Activated CD8-positive, alpha-beta memory T cell treated with anti-CD3 and anti-CD28 coated beads, Interleukin-2, amount 50 U/mL, for 24 hours (primary cell): ENCODE data around the gene ATP2C2.
"Not testable (repeated sequence)": the region's sequence is repeated elsewhere in the genome, so short reads cannot be mapped to it uniquely, and the experiment has no call there.

Experiments used
- DNase-seq: peaks from one replicate; pipeline ENCODE4 v3.0.0-alpha.2; 2020; ENCODE audit errors: extremely low read depth

Gene ATP2C2

DNA sequence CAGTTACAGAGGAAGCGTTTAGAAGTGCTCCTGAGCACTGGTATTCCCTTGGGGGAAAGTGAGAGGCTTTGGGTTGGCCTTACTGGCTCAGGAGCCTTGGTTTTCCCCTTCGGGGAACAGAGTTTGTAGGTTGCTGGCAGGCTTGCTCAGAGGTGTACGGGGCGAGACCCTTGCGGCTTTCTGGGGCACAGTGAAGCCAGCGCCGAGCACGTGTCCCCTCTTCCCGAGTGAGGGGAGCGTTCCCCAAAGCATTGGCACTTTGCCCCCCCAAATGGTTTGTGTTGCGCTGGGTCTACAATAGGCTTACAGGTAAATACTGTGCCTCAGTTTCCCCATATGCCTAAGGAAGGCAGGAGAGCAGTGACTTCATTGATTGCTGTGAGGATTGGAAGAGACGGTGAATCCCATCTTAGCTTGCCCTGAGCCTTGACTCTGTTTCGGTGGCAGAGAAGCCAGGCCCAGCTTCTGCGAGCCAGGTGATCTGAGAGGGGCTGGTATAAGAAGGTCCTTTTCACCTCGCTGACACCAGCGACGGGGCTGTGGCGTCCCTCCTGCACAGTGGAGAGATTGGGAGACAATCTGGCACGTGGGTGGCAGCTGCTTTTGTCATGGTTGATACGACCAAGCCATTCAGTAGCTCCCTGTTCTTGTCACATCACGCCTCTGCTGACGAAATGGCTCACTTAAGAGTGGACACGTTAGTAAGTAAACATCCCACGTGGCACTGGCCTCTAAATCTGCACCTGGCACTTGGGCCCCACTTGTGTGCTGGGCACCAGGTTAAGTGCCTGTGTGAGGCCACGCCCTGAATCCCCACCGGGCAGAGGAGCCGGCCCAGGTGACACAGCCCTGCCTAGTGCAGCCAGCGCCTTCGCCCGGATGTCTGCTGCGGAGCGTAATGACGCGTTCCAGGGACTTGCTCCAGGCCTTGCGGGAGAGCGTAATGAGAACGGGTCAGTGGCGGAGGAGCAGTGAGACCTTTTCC, 81.1 kb downstream of the ATP2C2 start:
- DNase-seq = no peak

DNA sequence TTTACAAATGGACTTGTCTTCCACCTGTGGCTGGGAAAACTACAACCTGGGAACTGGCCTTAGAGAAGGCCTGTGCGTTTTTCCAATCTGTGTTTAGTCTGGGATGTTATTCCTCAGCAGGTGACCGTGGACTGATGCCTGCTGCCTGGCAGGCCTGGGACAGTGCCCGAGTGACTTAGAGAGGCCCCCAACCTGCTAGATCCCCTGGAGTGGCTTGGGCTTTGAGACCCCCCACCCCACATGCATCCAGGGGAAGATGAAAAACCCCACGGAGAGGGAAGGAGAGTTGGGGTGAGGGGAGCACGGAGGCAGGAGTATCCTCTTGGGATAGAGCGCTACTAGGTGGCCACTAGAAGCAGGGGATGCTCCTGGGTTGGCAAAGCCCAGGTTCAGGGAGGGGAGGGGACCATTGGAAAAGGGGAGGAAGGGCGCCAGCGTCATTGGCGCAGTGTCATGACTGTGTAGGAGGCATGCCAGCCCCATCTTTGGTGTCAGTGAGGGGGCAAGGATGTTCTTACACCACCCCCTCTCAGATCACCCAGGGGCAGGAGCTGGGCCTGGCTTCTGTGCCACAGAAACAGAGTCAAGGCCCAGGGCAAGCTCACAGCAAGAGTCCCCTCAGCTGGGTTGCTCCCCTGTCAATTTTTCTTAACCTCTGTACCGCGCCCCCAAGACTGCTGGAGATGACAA, 82.0 kb downstream of the ATP2C2 start:
- no peak for DNase-seq

DNA sequence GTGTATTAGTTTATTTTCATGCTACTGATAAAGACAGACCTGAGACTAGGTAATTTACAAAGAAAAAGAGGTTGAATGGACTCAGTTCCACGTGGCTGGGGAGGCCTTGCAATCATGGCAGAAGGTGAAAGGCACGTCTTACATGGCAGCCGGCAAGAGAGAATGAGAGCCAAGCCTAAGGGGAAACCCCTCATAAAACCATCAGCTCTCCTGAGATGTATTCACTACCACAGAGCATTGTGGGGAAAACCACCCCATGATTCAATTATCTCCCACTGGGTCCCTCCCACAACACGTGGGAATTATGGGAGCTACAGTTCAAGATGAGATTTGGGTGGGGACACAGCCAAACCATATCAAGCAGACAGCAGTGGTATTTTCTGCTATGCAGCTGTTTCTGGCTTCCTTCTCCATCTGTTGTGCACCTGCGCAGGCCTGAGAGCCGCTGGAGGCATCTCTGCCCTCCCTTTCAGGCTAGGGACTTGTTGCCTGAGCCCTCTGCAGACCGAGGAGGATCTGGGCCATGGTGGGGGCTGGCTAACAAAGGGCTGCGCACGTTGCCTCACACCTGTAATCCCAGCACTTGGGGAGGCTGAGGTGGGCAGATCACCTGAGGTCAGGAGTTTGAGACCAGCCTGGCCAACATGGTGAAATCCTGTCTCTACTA, 82.8 kb downstream of the ATP2C2 start:
- not testable (repeated sequence) for DNase-seq

DNA sequence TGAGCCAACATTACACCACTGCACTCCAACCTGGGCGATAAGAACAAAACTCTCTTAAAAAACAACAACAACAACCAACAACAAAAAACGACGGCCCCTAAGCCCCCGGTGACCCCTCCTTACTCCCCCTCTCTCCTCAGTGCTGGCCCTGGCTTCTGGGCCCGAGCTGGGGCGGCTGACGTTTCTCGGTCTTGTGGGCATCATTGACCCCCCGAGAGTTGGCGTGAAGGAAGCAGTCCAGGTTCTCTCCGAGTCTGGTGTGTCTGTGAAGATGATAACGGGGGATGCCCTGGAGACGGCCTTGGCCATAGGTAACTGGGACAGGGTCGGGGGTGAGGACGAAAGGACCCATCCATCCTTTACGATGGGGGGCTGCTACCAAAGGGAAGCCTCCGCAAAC, 83.4 kb downstream of the ATP2C2 start:
- no peak for DNase-seq

DNA sequence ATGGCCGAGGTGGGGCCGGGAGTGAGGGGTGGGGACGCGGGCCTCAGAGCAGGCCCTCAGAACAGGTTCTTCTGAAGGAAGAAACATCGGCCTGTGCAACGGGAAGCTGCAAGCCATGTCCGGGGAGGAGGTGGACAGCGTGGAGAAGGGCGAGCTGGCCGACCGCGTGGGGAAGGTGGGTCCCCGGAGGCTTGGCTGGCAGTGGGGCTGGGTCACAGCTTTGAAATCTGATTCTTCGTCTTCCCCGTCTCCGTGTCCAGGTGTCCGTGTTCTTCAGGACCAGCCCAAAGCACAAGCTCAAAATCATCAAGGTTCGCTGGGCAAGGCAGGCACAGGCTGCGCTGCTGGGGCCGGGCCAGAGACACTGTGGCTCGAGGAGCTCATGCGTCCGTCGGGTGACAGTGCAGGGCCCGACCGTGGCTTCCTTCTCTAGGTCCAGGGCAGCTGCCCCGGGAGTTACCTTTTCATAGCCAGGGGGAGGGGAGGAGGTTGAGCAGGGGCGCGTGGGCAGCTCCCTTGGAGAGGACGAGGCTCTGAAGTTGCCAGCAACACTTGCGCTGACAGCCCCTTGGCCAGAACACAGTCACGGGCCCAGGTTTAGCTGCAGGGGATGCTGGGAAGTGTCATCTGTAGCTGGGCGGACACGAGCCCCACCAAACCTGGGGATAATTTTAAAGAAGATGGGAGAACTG, 84.9 kb downstream of the ATP2C2 start:
- DNase-seq = no peak

DNA sequence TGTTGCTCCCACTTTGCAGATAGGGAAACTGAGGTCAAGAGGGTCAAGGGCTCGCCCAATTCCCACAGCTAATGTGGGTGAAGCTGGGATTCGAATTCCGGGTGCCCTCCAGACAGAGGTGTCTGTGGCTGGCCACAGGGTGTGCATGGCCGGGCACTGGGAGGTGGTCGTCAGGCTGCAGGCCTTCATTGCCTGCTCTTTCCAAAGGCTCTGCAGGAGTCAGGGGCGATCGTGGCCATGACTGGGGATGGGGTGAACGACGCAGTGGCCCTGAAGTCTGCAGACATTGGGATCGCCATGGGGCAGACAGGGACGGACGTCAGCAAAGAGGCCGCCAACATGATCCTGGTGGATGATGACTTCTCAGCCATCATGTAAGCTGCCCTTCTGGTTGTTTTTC, 86.3 kb downstream of the ATP2C2 start:
- DNase-seq = no peak

DNA sequence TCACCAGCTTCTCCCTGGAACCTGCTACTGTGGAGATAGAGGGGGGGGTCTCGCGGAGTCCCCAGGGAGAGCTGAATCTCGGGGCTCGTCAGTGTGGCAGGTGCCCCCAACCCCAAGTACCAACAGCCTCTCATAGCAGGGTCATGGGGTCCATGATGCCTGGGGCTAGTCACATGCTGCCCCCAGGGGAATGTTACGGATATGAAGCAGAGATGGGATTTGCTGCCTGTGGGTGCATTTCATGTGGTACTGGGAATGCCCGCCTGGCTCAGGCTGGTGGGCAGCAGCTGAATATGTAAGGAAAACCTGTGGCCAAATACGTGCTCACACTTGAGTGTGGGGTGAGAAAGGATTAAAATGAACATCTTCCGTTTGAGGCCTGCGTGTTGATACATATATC, 86.7 kb downstream of the ATP2C2 start:
- no peak for DNase-seq

DNA sequence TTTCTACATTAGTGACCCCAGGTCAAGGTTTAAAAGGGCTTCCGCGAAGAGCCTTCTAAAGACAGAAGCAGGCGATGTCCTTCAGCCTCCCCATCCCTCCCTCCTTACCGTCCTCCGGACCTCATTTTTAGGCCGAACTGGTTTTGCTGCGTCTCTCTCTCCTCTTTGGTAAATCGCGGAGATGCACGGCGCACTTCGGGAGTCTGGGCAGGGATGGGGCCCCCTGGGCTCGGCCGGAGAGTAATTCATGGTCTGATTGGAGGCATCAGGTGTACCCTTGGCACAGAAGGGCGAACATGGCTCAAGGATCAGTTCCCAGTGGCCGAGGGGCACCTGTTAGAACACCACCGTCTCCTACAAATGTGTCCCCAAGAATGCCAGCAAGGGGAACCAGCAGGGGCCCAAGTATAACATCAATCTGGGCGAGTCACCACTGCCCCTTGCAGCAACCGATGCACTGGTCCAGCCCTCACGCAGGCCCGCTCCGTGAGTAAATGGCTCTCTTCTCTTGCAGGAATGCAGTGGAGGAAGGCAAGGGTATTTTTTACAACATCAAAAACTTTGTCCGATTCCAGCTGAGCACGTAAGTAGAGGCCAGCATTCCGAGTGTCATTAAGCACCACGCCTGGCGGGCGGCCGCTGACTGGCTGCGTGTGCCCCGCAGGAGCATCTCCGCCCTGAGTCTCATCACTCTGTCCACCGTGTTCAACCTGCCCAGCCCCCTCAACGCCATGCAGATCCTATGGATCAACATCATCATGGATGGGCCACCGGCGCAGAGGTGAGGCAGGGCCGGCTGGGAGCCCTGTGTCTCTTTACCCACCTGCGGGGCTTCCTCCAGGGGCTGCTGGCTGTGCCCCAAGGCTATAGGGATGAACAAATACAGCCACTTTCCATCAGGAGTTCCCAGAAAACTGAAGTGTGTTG, 90.5 kb downstream of the ATP2C2 start:
- DNase-seq = no peak

DNA sequence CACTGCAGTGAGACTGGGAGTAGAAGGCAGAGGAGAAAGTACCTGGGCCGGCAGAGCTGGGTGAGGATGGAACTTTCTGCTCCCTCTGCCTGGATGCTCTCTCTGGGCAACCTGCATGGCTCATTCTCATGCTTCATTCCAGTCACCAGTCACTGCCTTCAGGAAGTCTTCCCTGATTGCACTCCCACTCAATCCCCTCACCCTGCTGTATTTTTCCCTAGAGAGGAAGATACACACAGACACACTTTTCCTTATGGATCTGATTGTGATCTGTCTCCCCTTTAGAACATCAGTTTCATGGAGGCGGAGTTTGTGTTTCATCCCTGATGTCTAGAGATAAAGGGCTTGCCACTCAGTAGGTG, 91.2 kb downstream of the ATP2C2 start:
- DNase-seq = no peak

DNA sequence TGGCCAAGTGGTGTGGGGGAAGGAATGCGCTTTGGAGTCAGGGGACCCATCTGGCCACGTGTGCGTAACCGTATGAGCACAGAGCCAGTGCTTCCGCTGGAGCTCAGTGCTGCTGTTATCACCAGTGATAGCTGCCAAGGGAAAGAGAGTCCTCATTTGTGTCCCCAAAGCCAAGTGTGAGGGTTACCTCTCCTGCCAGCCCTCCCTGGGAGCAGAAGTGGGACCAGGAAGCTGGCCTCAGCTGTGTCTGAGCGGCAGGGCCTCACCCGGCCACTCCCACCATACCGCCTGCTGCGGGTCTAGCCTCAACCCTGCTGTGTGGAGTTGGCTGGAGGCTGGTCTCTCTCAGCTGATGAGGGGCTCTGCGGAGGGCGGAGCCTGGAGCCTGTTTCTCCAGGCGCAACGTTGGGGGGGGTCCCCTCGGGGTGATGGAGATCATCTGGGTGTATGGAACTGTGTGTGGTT, 91.6 kb downstream of the ATP2C2 start:
- no peak for DNase-seq

DNA sequence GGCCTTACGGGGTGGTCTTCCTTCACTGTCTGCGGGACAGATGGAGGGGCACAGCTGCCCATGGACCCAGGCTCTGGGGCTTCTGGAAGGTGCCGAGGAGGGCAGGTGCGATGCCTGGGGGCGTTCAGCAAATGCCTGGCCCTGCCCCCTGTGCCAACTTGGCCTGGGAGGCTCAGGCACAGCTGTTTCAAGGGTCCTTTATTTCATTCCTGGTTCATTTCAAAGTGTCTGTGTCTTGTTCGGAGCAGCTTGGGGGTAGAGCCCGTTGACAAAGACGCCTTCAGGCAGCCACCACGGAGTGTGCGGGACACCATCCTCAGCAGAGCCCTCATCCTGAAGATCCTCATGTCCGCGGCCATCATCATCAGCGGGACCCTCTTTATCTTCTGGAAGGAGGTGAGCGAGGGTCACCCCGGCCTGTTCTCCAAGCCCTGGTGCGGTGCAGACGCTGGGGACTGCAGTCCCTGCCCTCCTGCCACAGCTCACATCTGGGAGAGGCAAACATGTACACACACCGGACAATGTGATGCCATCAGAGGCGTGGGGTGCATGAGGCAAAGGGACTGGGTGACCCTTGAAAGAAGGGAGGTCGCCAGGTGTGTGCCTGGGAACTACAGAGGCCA, 92.2 kb downstream of the ATP2C2 start:
- no peak for DNase-seq

DNA sequence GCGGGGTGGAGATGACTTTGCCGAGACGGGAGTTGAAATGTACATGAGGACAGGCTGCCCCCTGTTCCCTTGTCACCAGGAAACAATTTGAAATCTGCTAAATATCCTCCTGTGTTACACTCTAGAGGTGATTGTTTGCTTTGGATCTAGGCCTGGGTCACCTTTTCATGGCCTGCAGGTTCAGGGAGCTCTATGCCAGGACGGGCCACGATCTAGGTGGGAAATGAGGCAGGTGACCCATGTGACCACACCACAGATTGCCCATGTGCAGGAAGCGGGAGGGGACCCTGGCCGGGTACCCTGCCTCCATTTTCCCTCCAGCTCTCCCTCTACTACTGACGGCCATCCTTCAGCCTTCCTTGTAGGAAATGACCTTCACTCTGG, 92.7 kb downstream of the ATP2C2 start:
- DNase-seq = no peak

DNA sequence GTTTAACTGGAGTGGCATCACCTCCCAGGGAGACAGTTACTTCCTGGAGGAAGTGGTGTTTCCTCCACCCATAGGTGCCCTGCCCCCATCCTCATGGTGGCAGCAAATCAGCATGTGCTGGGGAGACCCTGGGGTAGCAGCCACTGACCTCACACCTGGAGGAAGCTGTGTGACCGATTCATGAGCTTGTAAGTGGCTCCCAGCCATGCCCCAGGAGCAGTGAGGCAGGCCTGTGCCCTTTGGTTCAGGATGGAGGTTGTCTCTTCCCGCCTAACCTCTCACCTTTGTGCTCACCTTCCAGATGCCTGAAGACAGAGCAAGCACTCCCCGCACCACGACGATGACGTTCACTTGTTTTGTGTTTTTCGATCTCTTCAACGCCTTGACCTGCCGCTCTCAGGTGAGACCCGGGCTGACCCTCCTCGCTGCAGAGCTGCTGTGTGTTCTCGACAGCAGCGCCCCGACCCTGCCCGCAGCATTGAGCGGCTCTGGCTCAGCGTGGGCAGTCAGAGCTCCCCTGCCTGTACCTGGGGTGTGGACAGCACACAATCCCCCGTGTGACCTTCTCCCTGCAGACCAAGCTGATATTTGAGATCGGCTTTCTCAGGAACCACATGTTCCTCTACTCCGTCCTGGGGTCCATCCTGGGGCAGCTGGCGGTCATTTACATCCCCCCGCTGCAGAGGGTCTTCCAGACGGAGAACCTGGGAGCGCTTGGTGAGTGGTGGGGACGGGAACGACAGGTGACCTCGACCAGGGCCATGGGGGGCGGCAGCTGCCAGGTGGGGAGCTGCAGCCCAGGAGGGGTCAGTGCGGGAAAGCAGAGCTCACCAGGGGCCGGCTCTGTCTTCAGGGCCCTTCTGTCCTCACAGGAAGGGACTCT, 93.3 kb downstream of the ATP2C2 start:
- DNase-seq = no peak

DNA sequence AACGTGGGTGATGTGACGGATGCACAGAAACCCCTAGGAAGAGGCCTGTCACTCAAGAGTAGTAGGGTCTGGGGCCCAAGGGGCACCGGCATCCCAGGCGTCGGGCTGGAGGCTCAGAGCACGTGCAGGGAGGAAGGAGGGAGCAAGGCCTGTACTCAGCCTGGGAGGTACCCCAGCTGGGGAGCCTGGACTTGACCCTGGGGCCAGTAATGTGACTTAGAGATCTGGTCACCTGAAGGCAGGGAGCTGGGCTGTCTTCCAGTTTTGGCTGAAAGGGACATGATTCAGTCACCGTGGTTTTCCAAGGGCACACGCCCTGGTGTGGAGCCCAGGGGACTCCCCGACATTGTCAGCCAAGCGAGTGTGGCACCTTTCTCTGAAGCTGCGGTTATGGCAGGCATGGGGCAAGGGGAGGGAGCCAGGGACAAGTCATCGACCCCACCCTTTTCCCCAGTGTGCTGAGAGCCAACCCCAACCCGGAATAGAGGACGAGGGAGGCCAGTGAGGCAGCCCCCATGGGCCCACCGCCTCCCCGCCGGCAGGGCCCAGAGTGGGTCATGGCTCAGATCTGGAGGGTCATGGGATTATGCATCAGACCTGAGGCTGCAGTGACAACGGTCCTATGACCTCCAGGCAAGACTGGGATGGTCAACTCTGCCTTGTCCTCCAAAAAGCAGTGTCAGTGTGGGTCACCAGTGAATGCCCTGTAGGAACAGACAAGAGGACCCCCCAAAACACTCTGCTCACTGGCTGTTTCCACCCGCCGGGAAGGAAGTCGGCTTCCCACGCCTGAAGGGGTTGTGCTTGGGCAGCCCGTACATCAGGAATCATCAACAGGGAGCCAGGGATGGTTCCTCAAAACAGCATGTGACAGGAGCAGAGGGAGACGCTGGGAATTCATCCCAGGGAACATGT, 94.2 kb downstream of the ATP2C2 start:
- no peak for DNase-seq

DNA sequence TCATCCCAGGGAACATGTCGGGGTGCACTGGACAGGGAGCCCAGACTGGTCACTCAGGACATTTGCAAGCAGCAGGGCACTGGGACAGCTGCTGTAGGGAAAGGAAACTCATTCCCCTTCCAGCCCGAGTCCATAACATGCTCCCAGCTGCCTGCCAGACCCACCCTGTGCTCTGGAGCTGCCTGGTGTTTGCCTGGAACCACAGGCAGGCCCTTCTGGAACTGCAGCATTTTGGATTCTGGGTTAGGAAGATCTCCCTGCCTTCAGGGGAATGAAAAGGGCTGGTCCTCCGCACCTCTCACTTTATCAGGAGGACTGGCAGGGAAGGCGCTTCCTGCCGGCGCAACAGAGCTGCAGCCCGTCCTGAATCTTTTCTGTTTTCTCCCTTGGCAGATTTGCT, 94.9 kb downstream of the ATP2C2 start:
- DNase-seq = no peak

DNA sequence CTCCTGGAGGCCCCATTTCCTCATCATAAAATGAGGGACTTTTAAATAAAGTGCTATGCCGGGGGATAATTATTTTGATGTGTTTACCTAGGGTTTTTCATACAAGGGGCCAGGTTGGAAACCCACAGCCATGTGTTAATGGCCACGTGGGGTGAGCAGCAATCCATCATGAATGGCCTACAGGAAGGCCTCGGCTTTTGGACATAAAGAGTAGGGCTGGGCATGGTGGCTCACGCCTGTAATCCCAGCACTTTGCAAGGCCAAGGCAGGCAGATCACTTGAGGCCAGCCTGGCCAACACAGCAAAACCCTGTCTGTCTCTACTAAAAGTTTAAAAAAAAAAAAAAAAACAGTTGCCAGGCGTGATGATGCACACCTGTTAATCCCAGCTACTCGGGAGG, 95.8 kb downstream of the ATP2C2 start:
- DNase-seq = no peak

DNA sequence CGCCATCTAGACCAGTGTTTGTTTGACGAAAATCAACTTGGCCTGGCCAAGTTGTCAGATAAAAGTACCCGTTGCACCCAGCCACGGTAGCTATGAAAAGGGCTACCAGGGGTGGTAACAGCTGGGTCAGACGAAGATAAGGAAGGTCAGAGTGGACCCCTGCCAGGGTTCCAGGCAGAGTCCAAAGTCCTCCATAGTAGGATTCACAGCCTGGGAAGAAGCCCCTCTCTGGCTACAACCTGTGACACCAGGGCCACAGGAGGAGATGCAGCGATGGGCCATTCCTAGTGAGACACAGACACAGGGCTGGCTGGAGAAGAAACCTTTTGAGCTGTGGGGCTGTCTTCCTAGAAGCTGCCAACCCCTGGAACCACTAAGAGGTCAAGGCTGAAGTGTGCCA, 96.8 kb downstream of the ATP2C2 start:
- no peak for DNase-seq

DNA sequence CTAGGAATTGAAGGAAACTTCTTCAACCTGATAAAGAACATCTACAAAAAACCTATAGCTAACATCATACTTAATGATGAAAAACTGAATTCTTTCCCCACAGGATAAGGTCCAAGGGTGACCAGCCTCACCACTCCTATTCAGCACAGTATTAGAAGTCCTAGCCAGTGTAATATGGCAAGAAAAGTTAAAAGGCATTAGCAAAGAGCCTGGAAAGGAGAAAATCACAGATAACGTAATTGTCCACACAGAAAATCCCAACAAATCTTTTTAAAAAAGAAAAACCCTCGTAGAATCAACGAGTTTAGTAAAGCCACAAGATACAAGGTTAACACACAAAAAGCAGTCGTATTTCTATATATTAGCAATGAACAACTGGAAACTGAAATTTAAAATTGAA, 98.4 kb downstream of the ATP2C2 start:
- DNase-seq = no peak
